Type B pancreatic cell (in vitro differentiated cells): ENCODE results near the gene PLCL2. TPM values are rescaled to one million over a fixed set of nuclear protein-coding genes. Genes with fewer than 3 reads are reported as not detected.

Experiments
- DNase-seq: peaks from one replicate; pipeline ENCODE4 v3.0.0; 2021; ENCODE audit warnings: mixed read lengths; ENCODE audit not compliant: unreplicated experiment; ENCODE audit errors: extremely low spot score
- H3K27ac Mint-ChIP-seq: 2 replicates; pipeline ENCODE4 v1.8.0; 2021; ENCODE audit warnings: mild to moderate bottlenecking, mixed read lengths
- H3K27me3 Mint-ChIP-seq: 2 replicates; pipeline ENCODE4 v1.8.0; 2021; ENCODE audit warnings: mixed read lengths
- H3K36me3 Mint-ChIP-seq: 2 replicates; pipeline ENCODE4 v1.8.0; 2021; ENCODE audit warnings: mixed read lengths
- H3K4me1 Mint-ChIP-seq: one replicate; pipeline ENCODE4 v1.8.0; 2021; ENCODE audit warnings: mixed read lengths; ENCODE audit not compliant: unreplicated experiment
- H3K4me3 Mint-ChIP-seq: 2 replicates; pipeline ENCODE4 v1.8.0; 2021; ENCODE audit warnings: mild to moderate bottlenecking, mixed read lengths
- H3K9me3 Mint-ChIP-seq: 2 replicates; pipeline ENCODE4 v1.8.0; 2021; ENCODE audit warnings: mixed read lengths
- CTCF ChIP-seq: fragments of 200-600 bp; sonication (generic); conservative IDR thresholded peaks from 2 replicates; pipeline ENCODE4 v1.5.0; 2021; ENCODE audit warnings: antibody characterized with exemption, mild to moderate bottlenecking
- total RNA-seq: library from RNA; stranded (reverse); gene quantifications from 2 replicates; pipeline ENCODE4 v1.2.1, GENCODE V29; 2021; ENCODE audit warnings: low replicate concordance

PLCL2 gene
- total RNA-seq, 1 donor from 2014 or later, result 10.6 TPM

- Mint-ChIP-seq H3K27me3 (peaks cover 5% of the 10 kb centered on the region), H3K27ac (no peak overlapping the region), H3K9me3 (no peaks in the 10 kb centered on the region)
Measured at GRCh38 chr3:17137321-17137826, 252.6 kb downstream of the PLCL2 start.

GRCh38 chr3:17138246-17139039 is 253.7 kb downstream of the PLCL2 start:
- H3K27me3 Mint-ChIP-seq, result peaks cover 5% of the 10 kb centered on the region
- H3K27ac Mint-ChIP-seq, result no peak overlapping the region
- no peak for TF ChIP-seq CTCF
- no peak overlapping the region for H3K4me3 Mint-ChIP-seq
- no peaks in the 10 kb centered on the region for H3K9me3 Mint-ChIP-seq
- DNase-seq, result no peak
- H3K36me3 Mint-ChIP-seq, result no peaks in the 10 kb centered on the region
- H3K4me1 Mint-ChIP-seq, result peaks cover 11% of the 10 kb centered on the region

More at GRCh38 chr3:17137321-17137826, 252.6 kb downstream of the PLCL2 start:
- Mint-ChIP-seq H3K36me3 (no peaks in the 10 kb centered on the region), H3K4me1 (peaks cover 11% of the 10 kb centered on the region), H3K4me3 (no peak overlapping the region)
- DNase-seq, result no peak
- TF ChIP-seq CTCF, result no peak
